GM12872 (cell line): ENCODE results near the gene ABLIM1.

ENCODE experiments used
- CTCF ChIP-seq: IDR thresholded peaks from 3 replicates; pipeline ENCODE4 v1.5.1; 2011; ENCODE audit warnings: low read depth, mild to moderate bottlenecking, low read length, moderate library complexity; ENCODE audit not compliant: insufficient read depth

ABLIM1 gene

GRCh38 chr10:114593240-114593792 is 64.8 kb downstream of the ABLIM1 start:
- TF ChIP-seq CTCF: no peak

- no peak for TF ChIP-seq CTCF
These were observed 67.1 kb downstream of the ABLIM1 start for GRCh38 chr10:114590993-114591392.

- no peak for TF ChIP-seq CTCF
These were observed 73.7 kb downstream of the ABLIM1 start for GRCh38 chr10:114584419-114584818.

GRCh38 chr10:114581071-114581470 is 77.0 kb downstream of the ABLIM1 start:
- no peak for TF ChIP-seq CTCF

GRCh38 chr10:114577133-114577532 is 80.9 kb downstream of the ABLIM1 start:
- no peak for TF ChIP-seq CTCF

- TF ChIP-seq CTCF: no peak
These were observed 81.4 kb downstream of the ABLIM1 start for GRCh38 chr10:114576716-114577115.

- no peak for TF ChIP-seq CTCF
These were observed 82.0 kb downstream of the ABLIM1 start for GRCh38 chr10:114576132-114576487.

GRCh38 chr10:114575417-114576131 is 82.5 kb downstream of the ABLIM1 start:
- TF ChIP-seq CTCF: no peak
